Stimulated activated CD8-positive, alpha-beta memory T cell treated with anti-CD3 and anti-CD28 coated beads, Interleukin-15, amount 100 ng/mL, for 24 hours (primary cell): Measurements from ENCODE around the gene ATG2A.

Experiments
- DNase-seq: peaks from one replicate; pipeline ENCODE4 v3.0.0-alpha.2; 2020; ENCODE audit warnings: low read depth

ATG2A gene

DNA sequence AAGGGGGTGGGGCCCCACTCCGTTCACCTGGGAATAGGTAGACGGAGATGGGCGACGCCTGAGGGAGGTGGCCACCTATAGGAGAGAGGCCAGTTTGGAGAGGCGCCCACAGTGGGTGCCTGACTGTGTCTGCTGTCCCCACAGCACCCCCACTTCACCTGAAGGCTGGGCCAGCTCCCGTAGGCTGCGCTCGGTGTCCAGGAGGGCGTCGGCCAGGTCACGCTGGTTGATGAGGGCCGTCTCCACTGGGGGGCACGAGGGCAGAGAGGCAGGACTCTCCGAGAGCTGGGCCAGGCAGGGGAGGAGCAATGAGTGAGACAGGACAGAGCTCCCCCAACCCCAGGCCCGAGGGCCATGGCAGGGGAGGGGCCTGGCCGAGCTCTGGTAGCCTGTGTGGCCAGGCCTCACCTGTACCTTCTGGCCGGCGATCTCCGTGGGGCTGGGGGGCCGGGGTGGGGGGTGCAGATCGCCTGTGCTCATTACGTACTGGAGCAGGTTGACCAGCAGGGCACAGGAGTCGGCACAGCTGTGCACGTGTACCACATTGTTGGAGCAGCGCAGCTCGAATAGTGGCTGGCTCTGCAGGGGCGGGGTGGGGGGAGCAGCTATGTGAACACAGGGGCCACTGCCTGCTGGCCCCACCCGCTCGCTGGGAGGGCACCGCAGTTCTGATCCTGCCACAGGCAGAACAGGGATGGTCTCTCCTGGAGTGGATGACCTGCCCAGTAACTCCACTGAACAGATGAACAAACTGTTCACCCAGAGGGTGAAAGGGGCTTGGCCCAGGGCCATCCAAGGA, 14.7 kb downstream of the ATG2A start:
- DNase-seq = no peak

DNA sequence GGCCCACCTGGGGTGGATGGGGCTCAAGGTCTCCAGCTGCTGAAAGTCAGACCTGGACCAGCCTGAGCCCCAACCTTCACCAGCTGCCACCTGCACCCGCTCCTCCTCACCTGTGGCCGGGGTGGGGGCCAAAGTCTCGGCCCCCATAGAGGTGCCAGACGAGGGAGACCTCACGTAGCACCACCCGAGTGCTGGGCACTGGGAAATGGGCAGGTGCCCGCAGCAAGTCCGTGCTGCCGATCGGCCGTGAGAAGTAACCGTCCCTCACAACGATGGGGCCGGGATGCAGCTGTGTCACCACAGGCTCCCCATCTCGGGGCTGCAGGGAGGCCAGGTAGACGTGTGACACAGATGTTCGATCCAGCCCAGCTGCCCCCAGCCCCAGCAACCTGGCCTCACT, 16.2 kb downstream of the ATG2A start:
- DNase-seq = no peak

DNA sequence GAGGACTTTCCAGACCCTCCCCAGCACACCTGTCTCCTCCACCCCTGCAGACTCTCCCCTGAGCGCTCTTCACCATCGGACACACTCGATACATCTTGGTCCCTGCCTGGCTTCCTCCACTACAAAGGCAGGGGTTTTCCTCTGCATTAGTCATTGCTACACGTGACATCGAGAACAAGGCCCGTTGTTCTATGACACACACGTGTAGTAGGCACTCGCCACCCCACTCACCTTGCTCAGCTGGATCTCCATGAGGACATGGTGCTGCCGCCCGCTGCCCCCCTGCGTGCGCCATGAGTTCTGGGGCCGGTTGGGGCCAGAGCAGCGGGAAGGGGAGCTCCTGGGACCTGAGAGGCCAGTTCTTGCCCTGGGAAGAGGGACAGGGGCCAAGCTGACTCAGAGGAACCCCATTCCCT, 16.7 kb downstream of the ATG2A start:
- DNase-seq = no peak

DNA sequence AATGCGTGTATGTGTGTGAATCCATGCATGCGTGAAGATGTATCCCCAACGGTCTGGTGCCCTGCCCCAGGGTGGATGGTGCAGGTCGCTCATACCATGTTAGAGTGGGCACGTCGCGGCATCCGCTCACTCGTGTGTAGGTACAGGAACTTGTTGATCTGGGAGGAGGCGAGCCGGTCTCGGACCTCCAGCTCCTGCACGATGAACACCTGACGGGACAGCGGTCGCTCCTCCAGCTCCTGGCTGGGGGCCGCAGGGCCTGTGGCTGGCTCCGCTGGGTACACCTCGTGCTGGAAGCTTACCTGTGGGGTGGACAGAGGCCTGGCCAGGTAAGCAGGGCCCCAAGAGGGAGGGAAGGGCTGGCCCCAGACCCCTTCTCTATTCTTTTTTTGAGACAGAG, 18.5 kb downstream of the ATG2A start:
- no peak for DNase-seq

DNA sequence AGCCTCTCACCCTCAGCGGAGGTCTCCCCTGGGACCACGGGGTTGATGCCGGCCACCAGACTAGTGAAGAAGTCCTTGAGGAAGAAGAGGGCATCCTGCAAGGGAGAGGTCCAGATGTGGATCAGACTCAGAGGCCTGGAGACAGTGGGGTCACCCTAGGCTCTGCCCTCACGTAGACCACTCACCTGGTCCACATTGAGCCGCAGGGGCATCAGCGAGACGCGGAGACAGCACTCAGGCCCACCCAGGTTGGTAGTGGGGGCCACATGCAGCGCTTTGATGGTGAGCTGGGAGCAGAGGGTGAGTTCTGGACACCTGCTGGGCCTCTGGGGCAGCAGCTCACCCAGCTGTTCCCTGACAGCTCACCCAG, 18.9 kb downstream of the ATG2A start:
- DNase-seq = no peak

DNA sequence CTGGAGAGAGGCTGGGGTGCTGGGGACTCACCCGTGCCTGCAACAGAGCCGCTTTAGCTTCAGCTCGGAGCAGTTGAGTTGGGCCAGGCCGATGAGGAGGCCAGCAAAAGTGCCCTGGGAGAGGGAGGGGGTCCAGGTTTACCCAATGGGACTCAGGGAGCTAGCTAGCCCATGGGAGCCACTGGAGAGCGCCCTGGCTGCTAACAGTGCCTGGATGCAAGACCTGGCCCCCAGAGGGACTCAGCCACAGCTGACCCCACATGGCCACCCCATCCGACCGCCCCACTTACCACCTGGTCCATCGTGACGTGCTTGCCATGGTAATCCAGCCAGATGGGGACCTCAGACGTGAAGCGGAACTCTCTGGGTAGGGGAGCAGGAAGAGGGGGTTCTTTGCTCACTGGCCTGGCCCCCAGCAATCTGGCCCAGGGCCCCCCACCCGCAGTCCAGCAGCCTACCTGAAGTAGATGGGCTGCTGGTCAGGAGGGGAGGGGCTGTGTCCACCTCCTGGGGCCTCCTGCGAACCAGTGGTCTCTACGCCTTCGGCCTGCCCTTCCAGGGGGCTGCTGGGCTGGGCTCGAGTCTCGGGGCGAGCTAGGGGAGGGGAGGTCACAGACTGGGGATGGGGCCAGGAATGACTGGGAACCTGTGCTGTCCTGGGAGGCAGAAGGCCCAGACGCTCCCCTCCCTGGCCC, 19.5 kb downstream of the ATG2A start:
- DNase-seq = no peak

DNA sequence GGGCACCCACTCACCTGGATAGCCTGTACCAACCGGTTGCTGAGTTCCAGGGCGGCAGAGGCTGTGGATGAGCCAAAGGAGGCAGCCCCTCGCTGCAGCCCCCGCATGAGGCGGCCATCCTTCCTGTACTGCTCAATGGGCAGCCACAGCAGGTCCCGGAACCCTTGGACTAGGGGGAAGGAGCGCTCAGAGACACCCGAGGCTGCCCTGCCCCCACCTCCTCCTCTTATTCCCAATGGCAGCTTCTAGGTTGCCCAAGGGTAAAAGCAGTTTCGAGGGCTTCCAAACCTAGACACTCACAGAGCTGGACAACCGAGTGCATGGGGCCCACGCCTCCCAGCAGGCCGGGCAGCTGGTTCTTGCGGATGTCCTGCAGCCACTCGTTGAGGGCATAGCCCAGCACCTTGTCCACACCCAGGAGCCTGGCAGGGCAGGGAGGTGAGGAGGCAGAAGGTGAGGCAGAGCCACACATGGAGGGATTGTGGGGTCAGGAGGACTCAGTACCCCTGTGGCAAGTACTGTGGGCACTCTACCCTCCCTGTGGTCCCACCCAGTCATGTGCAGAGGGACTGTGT, 20.5 kb downstream of the ATG2A start:
- DNase-seq = no peak

DNA sequence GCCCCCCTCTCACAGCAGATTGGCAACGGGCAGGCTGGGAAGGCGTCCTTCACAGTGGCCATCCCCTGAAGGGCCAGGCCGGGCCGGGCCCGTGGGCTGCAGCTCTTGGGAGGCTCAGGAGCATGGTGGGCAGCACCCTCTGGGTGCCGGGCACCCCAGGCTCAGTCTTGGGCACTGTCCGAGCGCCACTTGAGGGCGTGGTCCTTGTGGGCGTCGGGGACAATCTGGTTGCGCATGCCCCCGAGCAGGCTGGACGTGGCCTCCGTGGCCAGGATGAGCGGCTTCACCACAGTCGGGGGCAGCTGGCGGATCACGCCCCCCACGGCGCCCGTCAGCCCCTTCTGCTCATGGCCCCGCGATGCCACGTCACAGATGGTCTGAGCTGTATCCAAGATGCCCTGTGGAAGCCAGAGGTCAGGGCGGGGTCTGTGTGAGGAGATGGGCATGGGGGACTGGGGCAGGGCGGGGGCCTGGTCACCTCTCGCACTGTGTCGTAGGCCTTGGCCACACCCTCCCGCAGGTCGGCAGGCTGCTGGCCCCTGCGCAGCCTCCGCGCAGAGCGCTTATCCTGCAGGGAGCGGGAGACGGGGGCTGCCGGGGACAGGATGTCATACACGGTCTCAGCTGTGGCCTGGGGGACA, 22.1 kb downstream of the ATG2A start:
- no peak for DNase-seq

DNA sequence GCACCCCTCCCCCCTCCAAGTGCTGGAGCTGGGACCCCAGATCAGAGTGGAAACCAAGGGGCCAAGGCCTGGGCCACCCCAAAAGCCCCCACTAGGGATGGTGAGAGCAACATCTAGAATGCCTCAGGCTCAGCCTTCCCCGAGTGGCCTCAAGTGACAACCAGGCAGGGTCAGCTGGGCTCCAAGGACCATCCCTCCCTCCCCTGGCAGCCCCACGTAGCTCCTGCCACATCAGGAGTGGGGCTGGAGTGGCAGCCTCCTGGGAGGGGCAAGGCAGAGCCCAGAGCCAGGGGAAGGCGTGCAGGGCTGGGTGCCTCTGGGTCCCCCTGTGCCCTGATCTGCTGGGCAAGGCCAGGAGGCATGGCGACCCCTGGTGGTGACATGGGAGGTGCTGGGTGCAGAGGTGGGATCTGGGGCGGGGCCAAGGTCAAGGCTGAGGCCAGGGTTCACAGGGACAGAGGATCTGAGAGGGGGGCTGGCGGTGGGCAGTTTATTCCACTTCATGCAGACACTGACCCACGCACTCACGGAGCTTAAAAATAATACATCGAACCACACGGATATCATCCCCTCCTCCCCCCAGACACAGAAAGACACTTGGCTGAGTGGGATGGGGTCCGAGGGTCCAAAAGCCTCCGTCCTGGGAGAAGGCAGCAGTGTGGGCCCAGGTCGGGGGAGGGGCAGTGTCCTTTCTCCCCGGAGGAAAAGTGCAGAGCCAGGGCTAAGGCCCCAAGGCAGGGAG, 22.8 kb downstream of the ATG2A start:
- peak; percentile 93 for DNase-seq

DNA sequence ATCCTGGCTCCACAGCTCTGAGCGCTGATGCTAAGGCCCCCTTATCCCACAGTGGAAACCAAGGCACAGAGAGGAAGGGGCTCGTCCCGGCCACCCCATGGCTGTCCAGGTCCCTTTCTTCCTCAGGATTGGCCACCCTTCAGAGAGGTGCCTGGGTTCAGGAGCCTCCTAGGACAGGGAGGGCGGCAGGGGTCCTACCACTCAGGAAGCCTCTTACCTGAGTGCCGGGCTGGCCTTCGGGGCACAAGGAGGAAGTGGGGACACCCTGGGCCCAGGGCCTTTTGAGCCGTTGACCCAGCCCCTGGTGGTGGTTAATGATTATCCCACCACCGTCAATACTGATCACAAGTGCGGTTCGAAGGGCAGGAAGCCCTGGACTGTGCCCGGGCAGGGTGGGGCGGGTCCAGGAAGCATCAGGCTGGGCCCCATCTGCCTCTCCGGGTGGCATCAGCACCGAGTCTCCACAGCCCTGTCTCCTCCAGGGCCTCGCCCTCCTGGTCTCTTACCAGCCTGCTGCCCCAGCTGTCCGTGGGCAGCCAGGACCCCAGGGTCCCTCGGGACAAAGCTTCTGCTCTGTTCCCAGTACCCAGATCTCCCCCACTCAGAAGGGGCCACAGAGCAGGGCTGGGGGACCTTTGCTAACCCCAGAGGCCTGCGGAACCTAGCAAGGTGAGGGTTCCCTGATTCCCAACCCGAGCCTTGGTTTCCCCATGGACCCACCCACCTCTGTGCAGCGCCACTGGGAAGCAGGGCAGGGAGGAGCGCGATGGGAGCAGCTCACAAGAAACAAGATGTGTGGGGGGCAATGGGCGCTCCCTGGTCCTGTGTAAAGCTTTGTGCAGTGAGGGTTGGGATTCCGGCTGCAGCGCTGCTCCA, 23.6 kb downstream of the ATG2A start:
- no peak for DNase-seq

DNA sequence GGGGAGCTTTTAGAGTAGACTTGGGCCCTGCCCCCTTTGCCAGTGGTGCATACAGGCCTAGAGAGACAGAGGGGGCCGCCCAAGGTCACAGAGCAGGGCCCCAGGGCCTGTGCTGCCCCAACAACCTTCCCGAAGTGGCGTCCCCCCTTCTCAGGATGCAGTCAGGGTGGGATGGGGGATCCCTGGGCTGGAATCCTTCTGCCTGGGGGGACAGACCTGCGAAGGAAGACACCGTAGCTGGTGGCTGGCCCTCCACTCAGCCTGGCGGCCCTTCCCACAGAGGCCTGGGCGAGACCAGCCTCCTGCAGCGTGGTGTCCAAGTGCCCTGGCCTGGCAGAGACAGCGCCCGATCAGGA, 24.2 kb downstream of the ATG2A start:
- no peak for DNase-seq

DNA sequence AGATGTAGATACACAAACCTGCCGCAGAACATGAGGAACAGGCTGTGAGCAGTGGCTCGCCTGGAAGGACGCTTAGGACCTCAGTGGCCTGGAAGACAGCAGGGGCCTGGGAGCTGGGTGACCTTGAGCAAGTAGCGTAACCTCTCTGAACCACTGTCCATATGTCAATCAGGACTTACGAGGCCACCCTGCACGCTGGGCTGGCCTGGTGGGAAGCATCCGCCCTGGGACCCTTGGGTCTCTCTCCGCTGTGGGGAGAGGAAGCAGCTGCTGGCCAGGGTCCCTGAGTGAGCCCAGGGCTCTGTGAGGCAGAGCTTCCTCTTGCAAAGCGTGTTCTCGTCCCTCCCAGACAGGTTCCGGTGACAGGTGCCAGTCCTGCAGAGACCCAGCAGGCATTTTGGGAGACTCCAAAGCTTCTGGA, 24.6 kb downstream of the ATG2A start:
- DNase-seq = no peak

DNA sequence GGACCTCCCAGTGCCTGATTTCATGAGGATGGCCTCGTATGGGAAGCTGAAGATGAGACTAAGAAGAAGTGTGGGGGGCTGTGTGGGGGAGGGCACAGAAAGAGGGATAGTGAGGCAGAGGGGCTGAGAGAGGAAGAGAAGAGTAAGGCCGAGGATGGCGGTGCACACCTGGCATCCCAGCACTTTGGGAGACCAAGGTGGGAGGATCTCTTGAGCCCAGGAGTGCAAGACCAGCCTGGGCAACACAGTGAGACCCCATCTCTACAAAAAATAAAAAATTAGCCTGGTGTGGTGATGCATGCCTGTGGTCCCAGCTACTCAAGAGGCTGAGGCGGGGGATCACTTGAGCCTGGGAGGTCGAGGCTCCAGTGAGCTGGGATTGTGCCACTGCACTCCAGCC, 25.1 kb downstream of the ATG2A start:
- no peak for DNase-seq

DNA sequence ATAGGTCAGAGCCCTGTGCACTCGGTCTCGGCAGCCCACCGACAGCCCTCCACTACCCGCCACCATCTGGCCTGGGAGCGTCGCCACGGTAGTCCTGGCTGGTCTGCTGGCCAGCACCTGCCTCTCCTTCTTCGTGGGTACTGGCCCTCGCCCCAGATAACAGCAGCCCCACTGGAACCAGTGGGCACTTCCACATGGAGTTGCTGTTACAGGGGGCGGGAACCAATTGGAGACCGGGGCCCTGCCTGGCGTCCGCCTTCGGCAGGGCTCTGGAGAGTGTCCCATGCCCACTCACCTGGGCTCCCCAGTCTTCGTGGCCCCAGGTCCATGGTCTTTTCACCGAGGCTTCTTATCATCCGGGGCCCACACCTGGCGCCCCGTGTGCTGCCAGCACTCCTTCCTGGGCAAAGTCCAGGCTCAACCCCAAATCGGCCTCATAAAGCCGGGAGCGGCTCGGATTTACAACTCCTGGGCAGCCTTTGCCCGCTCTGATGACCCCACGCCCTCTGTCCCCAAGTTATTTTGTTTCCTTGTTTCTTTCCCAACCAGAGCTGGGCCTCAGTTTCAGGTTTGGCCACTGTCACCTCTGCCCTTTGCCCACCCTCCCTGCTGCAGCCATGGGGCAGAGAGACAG, 25.7 kb downstream of the ATG2A start:
- DNase-seq = no peak

DNA sequence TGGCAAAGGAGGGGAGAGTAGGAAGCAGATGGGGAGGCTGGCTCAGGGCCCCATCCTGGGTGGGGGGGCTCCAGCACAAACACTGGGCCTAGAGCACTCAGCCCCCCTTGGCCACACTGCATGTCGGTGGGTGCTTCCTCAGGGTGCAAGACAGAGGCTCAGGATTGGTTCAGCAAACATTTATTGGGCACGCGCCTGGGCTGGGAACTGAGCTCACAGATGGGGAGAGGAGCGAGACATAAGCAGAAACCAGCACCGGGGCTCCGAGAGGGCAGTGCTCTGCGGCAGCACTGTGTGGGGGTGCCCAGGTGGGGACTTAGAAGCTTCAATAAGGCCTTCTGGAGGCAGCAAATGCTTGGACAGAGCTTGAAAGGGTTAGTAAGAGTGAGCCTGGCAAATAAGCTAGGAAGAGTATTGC, 26.5 kb downstream of the ATG2A start:
- no peak for DNase-seq

DNA sequence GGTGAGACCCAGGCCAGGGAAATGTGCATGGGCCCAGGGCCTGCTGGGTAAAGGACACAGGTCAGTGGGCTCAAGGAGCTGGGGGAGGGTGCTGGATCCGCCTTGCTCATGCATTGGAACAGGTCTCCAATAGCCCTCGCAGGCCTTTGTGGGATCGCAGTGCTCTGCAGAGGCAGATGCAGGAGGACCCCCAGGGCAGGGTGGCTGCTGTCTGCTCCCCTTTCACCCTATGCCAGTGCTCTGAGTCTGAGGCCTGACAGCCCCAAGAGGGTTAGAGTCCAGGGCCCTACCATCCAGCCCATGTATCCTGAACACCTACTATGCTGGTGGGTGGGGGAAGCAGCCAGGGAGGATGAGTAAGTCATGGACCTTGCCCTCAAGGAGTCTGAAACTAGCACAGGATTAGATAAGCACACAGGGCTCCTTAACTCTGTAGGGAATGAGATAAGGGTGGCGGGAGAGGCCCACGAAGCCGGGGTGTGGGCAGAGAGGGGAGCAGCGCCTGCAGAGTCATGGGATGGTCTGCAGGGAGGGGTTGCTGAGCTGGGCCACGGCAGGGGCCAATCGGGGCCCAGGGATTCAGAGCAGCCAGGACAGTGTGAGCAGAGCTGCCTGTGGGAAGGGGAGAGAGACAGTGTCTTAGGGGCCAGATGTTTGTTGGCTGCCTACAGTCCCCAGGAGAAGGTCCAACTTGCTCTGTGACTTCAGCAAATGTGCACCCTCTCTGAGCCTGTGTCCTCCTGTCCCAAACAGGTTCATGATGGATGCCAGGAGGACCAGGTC, 28.1 kb downstream of the ATG2A start:
- DNase-seq = no peak

DNA sequence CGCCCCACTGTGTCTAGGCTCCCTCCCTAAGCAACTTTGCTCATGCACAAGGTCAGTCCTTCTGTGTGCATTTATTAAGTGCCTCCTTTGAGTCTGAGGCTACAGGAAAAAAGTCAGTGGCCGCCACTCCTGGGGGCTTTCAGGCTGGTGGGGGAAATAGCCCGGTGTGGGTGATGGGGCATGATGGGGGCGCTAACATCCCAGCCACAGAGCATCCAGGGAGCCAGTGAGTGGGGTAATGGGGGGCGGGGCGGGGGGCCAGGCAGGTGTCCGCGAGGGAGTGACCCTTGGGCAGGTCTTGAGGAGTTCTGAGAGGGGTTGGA, 28.6 kb downstream of the ATG2A start:
- no peak for DNase-seq

DNA sequence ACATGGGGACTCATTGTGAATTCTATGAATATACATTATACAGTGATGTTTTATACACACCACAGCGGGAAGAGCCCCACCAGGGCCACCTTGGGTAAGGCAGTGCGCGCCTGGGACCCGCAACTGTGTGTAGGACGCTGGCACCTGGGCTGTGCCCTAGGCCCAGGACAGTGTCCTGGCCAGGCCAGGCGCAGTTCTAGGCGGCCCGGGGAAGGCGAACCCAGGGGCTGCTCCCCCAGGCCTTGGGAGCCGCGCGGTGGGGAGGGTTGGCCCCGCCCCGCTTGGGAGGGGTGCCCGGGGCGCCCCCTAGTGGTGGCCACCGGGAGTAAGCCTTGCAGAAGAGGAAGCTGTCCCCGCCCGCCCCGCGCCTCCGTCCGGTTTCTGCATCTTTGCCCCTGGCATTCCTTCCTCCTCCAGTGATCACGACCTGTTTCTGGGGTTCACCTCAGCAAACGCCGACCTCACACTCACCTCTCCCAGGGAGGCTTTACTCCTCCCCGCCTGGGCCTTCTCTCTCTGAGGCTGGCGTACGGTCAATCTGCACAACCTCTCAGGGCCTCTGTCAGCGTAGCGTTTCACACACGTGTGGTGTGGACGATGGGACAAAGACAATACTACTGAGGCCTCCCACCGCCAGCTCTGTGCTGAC, 29.1 kb downstream of the ATG2A start:
- peak; percentile 87 for DNase-seq

DNA sequence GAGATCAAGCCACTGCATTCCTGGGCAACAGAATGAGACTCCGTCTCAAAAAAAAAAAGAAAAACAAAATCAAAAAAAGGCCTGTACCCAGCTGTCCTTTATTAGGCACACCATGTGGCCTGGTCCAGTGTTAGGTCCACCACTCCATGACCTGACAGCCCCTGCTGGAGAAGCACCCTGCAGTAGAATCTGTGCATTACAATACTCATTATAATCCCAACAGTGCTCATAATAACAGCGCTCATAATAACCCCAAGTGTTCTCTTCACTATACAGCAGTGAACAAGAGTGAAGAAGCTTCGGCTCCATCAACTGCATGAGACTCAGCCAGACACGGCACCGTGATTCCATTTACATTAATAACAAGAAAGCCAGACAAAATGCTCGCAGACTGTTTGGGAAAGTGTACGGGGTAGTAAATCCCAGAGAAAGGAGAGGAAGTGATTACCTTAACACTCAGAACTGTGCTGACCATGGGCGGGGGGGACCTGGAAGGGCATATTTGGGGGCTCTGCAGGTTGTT, 29.7 kb downstream of the ATG2A start:
- DNase-seq = no peak
